ENCODE results near the gene TIGD6.

The TIGD6 gene

GRCh38 chr5:150017226-150018005, 17.0 kb upstream of the TIGD6 start:
- FAIRE-seq = no peak
- DNase-seq (ENCODE audit: insufficient read length, low spot score) = no peak

DNA sequence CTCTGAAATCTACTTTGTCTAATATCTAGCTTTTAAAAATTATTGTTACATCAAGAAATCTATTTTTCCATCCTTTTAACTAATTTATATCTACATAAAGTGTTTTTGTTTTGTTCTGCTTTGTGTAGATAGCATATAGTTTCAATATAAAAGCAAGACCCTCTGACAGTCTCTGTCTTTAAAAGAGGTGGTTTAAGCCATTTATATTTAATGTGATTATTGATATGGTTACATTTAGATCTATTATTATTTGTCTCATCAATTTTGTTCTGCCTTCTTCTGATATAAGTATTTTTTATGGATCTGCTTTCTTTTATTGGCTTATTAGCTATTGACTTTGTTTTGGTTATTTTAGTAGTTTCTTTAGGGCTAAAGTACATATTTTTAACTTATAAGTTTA, 16.1 kb upstream of the TIGD6 start:
- DNase-seq (ENCODE audit: insufficient read length, low spot score) (no peak), FAIRE-seq (no peak)

- FAIRE-seq (no peak), DNase-seq (ENCODE audit: insufficient read length, low spot score) (no peak)
Observed at GRCh38 chr5:150015415-150015814, 15.0 kb upstream of the TIGD6 start.

GRCh38 chr5:150014456-150014855, 14.0 kb upstream of the TIGD6 start:
- DNase-seq (ENCODE audit: insufficient read length, low spot score) = no peak
- peak; percentile 69 for FAIRE-seq

DNA sequence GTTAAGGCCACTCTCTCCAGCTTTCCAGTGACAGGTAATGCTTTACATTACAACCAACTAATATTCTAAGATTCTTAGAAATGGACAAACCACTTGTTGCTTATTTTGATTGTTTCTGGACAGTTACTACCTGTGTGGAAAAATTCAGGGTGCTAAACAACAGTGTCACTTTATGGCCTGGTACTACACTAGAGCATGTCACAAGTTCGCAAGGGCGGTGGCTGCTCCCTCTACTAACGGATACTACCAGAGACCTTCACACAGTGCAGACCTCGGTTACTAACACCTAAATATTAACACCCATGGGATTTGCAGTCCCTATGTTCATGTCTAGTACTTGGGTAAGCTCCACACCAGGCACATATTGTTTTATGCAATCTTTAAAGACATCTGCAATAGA, 13.5 kb upstream of the TIGD6 start:
- FAIRE-seq (no peak), DNase-seq (ENCODE audit: insufficient read length, low spot score) (no peak)

GRCh38 chr5:150009671-150010387, 9.4 kb upstream of the TIGD6 start:
- FAIRE-seq = no peak
- DNase-seq (ENCODE audit: insufficient read length, low spot score) = no peak

DNA sequence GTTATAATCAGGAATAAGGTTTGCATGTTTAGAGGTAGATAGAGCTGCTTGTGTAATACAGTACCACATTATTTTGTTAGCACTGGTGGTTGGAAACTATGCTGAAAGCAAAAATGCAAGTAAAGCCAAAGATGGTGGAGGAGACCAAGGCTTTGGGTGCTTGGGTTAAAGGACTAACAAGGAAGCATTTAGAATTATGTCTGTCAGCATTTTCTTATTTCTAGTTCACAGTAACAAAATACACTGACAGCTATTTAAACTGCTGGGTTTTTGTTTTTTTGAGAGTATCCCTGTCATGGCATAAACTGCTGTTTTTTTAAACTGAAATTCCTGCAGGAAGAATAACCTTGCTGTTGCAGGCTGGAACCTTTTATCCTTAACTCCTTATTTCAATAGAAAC, 6.6 kb upstream of the TIGD6 start:
- DNase-seq (ENCODE audit: insufficient read length, low spot score) = no peak
- FAIRE-seq = no peak

- no peak for FAIRE-seq
- no peak for DNase-seq (ENCODE audit: insufficient read length, low spot score)
Observed at GRCh38 chr5:150006318-150006717, 5.9 kb upstream of the TIGD6 start.

- DNase-seq (ENCODE audit: insufficient read length, low spot score) = peak; percentile 64
- no peak for FAIRE-seq
Observed at GRCh38 chr5:150001660-150002486, 1.4 kb upstream of the TIGD6 start.

DNA sequence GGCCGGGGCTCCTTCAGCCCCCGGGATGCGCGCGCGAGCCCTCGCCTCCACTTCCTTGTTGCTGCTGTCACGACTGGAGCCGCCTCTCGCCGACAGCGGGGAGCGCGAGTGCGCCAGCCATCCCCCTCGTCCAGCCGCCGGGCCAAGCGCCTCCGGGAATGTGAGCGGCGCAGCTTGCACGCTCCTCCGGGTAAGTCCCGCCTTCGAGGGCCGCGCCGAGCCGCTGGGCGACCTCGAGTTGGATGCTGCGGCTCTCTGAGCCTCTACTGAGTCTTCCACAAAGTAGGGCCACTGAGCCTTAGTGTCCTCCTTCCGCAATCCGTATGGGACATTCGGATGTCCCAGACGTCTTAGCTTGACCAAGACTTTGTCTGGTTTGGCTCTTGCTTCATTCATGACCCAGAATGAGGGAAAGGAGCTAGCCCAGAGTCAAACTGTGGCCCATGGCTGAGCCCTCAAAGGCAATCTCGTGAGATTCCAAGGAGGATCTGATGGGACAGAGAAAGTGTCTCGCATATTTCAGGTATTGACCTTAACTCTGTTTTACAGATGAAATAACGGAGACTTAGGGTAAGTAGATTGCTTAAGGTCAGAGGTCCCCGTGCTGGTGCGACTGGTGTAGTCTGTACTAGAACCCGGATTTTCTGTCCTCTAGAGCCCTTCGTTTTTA, 671 bp upstream of the TIGD6 start:
- DNase-seq (ENCODE audit: insufficient read length, low spot score) = no peak
- FAIRE-seq = no peak

- no peak for FAIRE-seq
Observed at GRCh38 chr5:149999866-150000255, 593 bp downstream of the TIGD6 start.

DNA sequence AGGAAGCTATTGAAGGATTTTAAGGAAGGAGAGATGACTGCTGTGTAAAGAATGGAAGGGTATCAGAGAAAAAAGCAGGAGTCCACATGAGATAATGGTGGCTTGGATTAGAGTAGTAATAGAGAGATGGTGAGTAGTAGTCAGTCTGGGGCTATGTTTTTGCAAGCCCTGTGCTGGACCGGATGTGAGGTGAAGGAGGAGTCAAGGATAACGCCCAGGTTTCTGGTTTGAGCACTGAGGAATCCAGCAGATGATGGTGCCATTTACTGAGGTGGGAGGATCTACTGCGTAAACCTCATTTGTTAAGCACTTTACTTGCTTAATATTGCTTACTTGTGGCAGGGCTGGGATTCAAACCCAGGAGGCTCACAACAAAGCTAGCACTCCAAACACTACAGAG, 1.1 kb downstream of the TIGD6 start:
- FAIRE-seq (no peak), DNase-seq (ENCODE audit: insufficient read length, low spot score) (no peak)

More at GRCh38 chr5:149999866-150000255, 593 bp downstream of the TIGD6 start:
- no peak for DNase-seq (ENCODE audit: insufficient read length, low spot score)

DNA sequence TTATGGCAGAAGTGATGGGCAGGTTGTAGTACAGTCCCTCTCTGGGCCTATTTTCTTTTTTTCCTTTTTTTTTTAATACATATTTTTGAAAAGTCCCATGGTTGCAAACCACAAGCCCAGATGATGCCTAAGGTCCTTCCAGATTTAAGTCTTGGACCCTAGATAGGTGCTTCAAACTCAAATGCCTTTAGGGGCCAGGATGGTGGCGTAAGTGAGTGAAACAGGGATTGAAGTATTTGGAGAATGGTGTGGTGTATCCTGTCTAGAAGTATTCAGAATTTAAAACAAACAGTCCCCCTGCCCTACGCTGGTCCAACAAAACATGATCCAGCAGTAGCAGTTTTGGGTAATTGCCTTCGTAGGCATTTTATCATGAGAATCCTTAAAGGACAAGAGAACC, 2.2 kb downstream of the TIGD6 start:
- FAIRE-seq = no peak
- DNase-seq (ENCODE audit: insufficient read length, low spot score) = no peak

DNA sequence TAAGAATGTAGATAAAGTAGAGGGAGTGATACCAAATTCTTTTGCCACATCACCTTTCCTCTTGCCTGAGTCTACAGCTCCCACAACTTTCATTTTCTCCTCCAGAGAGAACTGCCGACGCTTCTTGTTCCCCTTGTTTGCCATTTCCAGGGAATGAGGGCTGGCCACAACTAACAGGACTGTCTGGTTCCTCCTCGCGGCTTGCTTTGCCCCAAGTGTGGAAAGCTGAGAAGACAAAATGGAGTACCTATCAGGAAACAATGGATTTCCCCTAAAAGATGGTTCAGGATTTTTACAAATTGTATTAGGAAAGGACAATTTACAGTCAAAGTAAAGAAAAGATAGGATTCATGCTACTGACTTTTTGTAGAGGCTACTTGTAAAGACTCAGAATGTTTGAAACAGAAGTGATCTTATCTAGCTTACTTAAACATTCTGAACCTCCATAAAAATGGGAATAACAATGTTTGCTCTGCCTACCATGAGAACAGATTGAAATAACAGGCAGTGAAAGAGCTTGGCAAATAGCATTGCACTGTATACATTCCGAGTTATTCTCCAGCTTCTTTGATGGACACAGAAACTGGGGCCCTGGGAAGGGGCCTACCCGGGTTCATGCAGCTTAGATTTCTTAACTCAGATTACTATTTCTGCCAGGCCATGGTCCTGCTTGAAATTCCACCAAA, 4.1 kb downstream of the TIGD6 start:
- DNase-seq (ENCODE audit: insufficient read length, low spot score) = no peak
- FAIRE-seq = no peak

DNA sequence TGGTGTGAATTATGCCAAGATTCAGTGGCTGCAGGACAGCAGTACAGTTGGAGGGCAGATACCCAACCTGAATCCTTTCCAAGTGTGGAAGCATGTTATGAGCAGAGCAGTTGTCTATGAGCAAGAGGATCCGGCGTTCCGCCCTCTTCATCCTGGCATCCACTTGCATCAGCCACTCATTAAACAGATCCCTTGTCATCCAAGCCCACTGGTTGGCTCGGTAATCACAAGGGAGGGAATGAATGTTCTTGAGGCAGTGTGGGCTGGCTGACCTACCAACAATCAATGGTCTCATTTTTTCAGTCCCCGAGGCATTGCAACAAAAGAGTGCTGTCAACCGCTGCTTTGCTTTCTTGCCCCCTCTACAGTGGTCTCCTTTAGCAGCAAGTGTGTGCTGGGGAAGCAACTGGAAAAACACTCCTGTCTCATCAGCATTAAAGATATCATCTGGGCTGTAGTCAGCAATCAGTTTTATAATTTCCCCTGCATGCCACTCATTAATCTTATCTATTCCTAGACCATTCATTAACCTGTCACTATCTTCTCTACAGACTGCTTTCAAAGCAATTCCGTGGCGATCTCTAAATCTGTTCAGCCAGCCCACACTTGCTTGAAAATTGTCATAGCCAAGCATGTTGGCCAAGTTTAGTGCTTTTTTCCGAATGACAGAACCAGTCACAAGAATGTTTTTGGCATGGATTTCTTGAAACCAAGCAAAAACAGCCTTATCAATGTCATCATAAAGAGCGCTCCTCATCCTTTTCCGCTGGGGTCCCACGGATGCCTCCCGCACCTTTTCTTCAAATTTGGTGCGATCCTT, 4.9 kb downstream of the TIGD6 start:
- DNase-seq (ENCODE audit: insufficient read length, low spot score) = no peak
- FAIRE-seq = no peak

DNA sequence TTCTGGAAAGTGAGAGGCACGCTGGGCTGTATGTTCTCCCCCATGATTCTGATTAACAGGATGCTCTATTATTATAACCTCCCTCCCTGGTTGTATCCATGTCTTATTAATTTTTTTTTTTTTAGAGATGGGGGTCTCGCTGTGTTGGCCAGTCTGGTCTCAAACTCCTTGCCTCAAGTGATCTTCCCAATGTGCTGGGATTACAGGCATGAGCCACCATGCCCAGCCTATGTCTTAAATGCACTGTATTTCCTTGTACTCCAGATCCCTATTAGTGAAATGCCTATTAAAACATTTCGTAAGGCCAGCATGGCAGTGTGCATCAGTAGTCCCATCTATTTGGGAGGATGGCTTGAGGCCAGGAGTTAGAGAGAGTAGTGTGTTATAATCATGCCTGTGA, 7.0 kb downstream of the TIGD6 start:
- FAIRE-seq (no peak), DNase-seq (ENCODE audit: insufficient read length, low spot score) (no peak)

GRCh38 chr5:149990518-149991376, 9.7 kb downstream of the TIGD6 start:
- peak; percentile 60 for FAIRE-seq
- peak; percentile 78 for DNase-seq (ENCODE audit: insufficient read length, low spot score)

DNA sequence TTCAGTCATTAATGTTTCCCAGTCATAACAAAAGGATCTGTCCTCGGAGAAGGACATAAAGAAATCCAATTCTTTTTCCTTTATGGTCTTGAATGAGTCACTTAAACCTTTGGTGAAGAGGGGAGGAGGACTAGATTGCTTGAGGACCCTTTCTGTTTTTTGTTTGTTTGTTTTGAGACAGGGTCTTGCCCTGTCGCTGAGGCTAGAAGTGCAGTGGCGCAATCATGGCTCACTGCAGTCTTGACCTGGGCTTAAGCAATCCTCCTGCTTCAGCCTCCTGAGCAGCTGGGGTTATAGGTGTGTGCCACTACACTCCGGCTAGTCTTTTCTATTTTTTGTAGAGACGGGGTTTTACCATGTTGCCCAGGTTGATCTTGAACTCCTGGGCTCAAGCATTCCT, 12.3 kb downstream of the TIGD6 start:
- FAIRE-seq = no peak
- no peak for DNase-seq (ENCODE audit: insufficient read length, low spot score)

DNA sequence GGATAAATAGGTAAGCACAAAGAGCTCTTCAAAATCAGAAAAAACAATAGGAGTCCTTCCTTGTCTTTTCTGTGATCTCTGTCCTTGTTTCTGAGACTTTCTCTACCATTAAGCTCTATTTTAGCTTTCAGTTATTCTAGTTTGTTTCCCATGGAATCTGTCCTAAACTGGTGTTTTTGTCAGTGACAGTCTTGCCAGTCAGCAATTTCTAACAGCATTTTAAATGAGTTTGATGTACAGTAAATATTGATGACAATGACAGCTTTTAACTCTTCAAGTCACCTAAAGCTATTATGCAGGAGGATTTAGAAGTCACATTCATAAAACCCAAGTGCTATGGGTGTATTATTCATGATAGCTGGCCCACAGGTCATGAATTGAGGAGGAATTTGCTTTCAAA, 17.9 kb downstream of the TIGD6 start:
- DNase-seq (ENCODE audit: insufficient read length, low spot score) (no peak), FAIRE-seq (no peak)

Measured in HTR-8/SVneo (cell line).